Gastrocnemius medialis (tissue), 4 donors: Measurements from ENCODE around the gene NDUFA13.

Experiments used
- CTCF ChIP-seq, 5 experiments: fragments of 450-650 bp in 3 of 5; fragments of 200-600 bp in 2 of 5; sonication (generic) in 2 of 5; IDR thresholded peaks in 4 of 5; conservative IDR thresholded peaks in 1 of 5; 1 replicate in 4 of 5; 2 replicates in 1 of 5; pipeline ENCODE4 v1.5.1; 2016 to 2019; ENCODE audit warnings: antibody characterized with exemption in 5 of 5, mild to moderate bottlenecking in 3 of 5, moderate library complexity in 3 of 5
- POLR2A ChIP-seq, 2 donors: fragments of 450-650 bp; IDR thresholded peaks; one replicate each; pipeline ENCODE4 v1.6.1; 2017; ENCODE audit warnings: antibody characterized with exemption in 2 of 2, mild to moderate bottlenecking in 2 of 2, moderate library complexity in 2 of 2

DNA sequence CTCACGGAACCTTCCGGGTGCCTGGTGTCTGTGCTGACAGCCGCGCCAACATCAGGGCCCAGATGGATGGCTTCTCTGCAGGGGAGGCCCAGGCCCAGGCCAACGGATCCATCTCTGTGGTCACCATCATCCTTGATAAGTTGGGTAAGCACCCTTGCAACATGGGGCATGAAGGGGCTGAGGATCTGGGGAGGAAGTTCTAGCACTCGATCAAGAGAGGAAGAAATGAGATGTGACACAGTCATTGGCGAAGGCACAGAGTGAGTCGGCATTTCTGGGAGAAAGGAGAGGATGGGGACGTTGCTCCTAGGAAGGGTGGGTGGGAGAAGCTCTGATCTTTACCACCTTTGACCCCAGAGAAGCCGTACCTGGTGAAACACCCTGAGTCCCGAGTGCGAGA, 26.5 kb downstream of the NDUFA13 start:
- TF ChIP-seq CTCF (IDR thresholded peaks at IDR 0.05 in 4 of 5, conservative IDR thresholded peaks at IDR 0.05 in 1 of 5) = no peak
- no peak for TF ChIP-seq POLR2A (IDR thresholded peaks at IDR 0.05)
